ENCODE results near the gene TRIM9. TPM values are rescaled to one million over a fixed set of nuclear protein-coding genes. Genes with fewer than 3 reads are reported as not detected.

Gene TRIM9
- total and polyA plus RNA-seq, 2 donors (not counting 3 experiments of a cell fraction or from before 2014, with no cell fraction given) = not detected

- H2AFZ ChIP-seq (ENCODE audit: low read depth, low read length) = no peak overlapping the region
- no peaks in the 10 kb centered on the region for H4K20me1 ChIP-seq (replicated peaks; ENCODE audit: control insufficient read depth, extremely low read depth, insufficient read depth, low read length)
- dilution Hi-C loops (cut with MboI; ENCODE audit: extremely low pct_ligation_motif_present, low sequenced_read_pairs) (no loop called here), intact Hi-C loops (cut with micrococcal nuclease) (no loop called here)
- ChIA-PET POLR2A (no interaction called here), CTCF (no interaction called here)
- H3K9me3 ChIP-seq (replicated peaks; ENCODE audit: control insufficient read depth, insufficient read depth, low read length) = no peaks in the 10 kb centered on the region
- TF ChIP-seq JUN (IDR thresholded peaks at IDR 0.05; ENCODE audit: borderline replicate concordance, insufficient read depth, insufficient read length, low read depth) = no peak
- no peak for TF ChIP-seq MYC (IDR thresholded peaks at IDR 0.05; ENCODE audit: low read depth, low read length)
- no peak for TF ChIP-seq POLR2A (IDR thresholded peaks at IDR 0.05; ENCODE audit: low read depth, low read length)
- no peak for TF ChIP-seq CTCF (IDR thresholded peaks at IDR 0.05; ENCODE audit: extremely low read depth in 1 of 2, insufficient read depth in 1 of 2, low read depth in 1 of 2, low read length in 2 of 2)
- TF ChIP-seq FOS (IDR thresholded peaks at IDR 0.05; ENCODE audit: borderline replicate concordance, insufficient read depth, low read length) = no peak
- TF ChIP-seq MAX (IDR thresholded peaks at IDR 0.05; ENCODE audit: insufficient read depth, insufficient read length) = no peak
- no peak for TF ChIP-seq POLR2AphosphoS5 (IDR thresholded peaks at IDR 0.05; ENCODE audit: insufficient read depth, low read depth, low read length)
- no peak for TF ChIP-seq EZH2 (IDR thresholded peaks at IDR 0.05; ENCODE audit: borderline replicate concordance, low read depth, low read length, severe bottlenecking)
- TF ChIP-seq GATA2 (IDR thresholded peaks at IDR 0.05; ENCODE audit: insufficient read depth, insufficient read length, low read depth, low read length) = no peak
- H3K9me1 ChIP-seq (replicated peaks; ENCODE audit: control insufficient read depth, extremely low read depth, insufficient read depth, low read length) = no peaks in the 10 kb centered on the region
- FAIRE-seq (no peak), DNase-seq (ENCODE audit: low read depth, low spot score) (no peak)
- no peak overlapping the region for H3K4me3 ChIP-seq (replicated peaks in 1 of 3; ENCODE audit: insufficient read depth in 1 of 3, low read depth in 1 of 3, low read length in 3 of 3)
- no peak overlapping the region for H3K9ac ChIP-seq (replicated peaks; ENCODE audit: extremely low read depth, insufficient read depth, low read length)
- H3K27ac ChIP-seq (ENCODE audit: insufficient read depth, low read depth, low read length) = no peak overlapping the region
- BruUV-seq (replicated peaks) = no TSS peak
- H3K4me1 ChIP-seq (ENCODE audit: control insufficient read depth, extremely low read depth, insufficient read depth, low read length) = no peaks in the 10 kb centered on the region
- no peaks in the 10 kb centered on the region for H3K36me3 ChIP-seq (ENCODE audit: control insufficient read depth in 2 of 2, extremely low read depth in 1 of 2, insufficient read depth in 2 of 2, low read length in 2 of 2)
- no peak overlapping the region for H3K4me2 ChIP-seq (ENCODE audit: insufficient read depth, low read length)
- H3K79me2 ChIP-seq (ENCODE audit: control insufficient read depth, insufficient read depth, low read length) = no peaks in the 10 kb centered on the region
- peaks cover 0 to 8% of the 10 kb centered on the region in 2 experiments for H3K27me3 ChIP-seq (ENCODE audit: control insufficient read depth in 2 of 2, insufficient read depth in 2 of 2, low read length in 2 of 2)
These were observed 45.4 kb upstream of the TRIM9 start for GRCh38 chr14:51140338-51140737.

Data from endothelial cell of umbilical vein (primary cell).